EL (cell line): Measurements from ENCODE around the gene VKORC1L1.
"Not testable (repeated sequence)": the region's sequence is repeated elsewhere in the genome, so short reads cannot be mapped to it uniquely, and the experiment has no call there.

Experiments
- DNase-seq: peaks from one replicate; pipeline ENCODE4 v3.0.0-alpha.2; 2016

Gene VKORC1L1

GRCh38 chr7:65888434-65889156, 15.7 kb downstream of the VKORC1L1 start:
- not testable (repeated sequence) for DNase-seq

- DNase-seq, result not testable (repeated sequence)
Observed at GRCh38 chr7:65889722-65890121, 16.8 kb downstream of the VKORC1L1 start.

DNA sequence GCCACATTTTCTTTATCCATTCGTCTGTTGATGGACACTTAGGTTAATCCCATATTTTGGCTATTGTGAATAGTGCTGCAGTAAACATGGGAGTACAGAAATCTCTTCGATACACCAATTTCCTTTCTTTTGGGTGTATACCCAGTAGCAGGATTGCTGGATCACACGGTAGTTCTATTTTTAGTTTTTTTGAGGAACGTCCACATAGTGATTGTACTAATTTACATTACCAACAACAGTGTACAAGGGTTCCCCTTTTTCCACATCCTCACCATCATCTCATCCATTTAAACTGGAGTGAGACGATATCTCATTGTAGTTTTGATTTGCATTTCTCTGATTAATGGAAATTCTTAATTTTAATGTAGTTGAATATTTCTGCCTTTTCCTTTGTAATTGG, 19.3 kb downstream of the VKORC1L1 start:
- DNase-seq, result no peak

DNA sequence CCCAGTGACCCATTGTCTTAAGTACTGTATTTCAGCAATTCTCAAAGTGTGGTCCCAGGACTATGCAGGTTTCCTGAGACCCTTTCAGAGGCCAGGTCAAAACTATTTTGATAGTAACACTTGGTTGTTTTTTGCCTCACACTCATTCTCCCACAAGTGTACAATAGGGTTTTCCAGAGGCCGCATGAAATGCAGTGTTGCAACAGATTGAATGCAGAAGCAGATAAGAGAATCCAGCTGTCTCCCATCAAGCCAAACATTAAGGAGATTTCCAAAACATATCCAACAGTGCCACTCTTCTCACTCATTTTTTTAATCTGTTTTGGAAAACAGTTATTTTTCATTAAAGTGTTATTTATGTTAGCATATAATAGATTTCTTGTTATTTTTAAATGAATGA, 20.0 kb downstream of the VKORC1L1 start:
- no peak for DNase-seq

DNA sequence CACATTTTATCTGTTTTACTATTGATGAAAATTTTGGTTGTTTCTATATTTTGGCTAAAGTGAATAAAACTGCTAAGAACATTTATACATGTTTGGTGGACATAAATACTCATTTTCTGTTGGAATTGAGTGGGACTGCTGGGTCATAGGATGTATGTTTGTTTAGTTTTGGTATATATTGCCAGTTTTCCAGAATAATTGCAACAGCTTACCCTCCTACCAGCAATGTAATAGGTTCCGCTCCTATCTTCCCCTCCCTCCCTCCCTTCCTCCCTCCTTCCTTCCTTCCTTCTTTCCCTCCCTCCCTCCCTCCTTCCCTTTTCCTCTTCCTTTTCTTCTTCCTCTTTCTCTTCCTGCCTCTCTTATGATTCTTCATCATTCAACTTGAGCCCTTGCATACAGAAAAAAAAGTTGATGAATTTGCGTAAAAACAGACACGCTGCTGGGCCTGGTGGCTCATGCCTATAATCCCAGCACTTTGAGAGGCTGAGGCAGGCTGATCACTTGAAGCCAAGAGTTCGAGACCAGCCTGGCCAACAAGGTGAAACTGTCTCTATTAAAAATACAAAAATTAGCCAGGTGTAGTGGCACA, 23.5 kb downstream of the VKORC1L1 start:
- no peak for DNase-seq

GRCh38 chr7:65897289-65897688, 24.4 kb downstream of the VKORC1L1 start:
- DNase-seq, result not testable (repeated sequence)

GRCh38 chr7:65898677-65899447, 26.0 kb downstream of the VKORC1L1 start:
- DNase-seq, result not testable (repeated sequence)

- DNase-seq, result no peak
Observed at GRCh38 chr7:65902306-65902705, 29.4 kb downstream of the VKORC1L1 start.

DNA sequence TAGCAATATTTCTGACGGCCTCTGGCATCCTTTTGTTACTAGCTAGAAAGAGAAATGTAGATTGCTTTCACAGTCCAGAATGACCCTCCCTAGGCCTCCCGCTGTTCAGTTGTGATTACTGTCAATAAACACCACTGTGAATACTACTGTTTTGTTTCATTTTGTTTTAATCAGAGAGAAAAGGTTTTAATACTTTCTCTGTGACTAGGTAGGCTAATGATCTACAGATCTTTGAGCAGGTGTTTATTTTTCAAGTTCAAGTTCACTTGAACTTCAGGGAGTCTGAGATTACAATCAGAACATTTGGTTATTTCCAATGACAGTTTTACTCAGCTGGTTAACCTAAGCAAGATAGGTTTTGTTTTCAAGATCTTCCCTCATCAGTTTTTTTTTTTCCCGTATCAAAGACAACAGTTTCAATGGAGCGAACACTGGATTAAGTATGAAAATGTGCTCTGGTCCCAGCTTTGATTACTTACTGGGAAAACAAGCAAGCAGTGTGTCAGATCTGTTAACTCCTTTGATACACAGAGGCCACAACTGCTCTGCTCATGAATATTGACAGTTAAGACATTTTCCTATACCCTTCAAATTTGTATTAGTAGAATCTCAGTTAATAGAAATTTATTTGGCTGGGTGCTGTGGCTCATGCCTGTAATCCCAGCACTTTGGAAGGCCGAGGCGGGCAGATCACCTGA, 34.8 kb downstream of the VKORC1L1 start:
- DNase-seq, result no peak

DNA sequence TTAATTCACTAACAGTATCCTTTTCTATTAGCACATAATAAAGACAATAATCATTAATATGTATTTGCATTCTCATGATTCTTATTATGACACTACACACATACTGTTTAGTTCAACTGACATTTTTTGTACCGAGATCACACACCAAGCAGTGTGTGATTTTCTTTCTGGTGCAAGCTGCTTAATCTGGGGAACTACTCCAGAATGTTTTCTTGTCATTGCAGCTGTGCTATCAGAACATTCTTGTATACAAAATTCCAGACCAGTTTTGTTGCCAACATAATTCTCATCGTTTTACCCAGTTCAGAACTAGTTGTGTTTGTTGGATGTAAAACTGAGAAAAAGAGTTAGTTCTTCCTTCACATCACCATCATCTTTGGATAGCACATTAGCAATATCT, 37.4 kb downstream of the VKORC1L1 start:
- DNase-seq, result no peak

DNA sequence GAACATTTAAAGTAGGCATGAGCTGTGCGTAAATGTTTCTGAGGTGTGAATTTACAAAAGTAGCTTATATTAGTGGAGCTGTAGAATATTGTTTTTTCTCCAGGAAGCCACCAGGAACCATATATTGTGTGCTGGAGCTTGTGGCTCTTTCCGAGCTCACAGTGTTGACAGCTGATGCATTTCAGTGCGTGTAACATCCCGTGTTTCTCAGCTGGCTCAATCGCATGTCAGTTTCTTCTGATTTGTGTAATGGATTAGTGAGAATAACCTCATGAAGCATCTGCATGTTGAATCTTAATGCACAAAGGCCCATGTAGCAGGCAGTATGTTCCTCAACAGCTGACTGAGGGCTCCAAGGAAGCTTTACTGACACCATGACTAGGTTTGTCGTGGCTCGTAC, 39.4 kb downstream of the VKORC1L1 start:
- no peak for DNase-seq

- no peak for DNase-seq
Observed at GRCh38 chr7:65915921-65916657, 43.2 kb downstream of the VKORC1L1 start.

- no peak for DNase-seq
Observed at GRCh38 chr7:65923316-65923715, 50.4 kb downstream of the VKORC1L1 start.

DNA sequence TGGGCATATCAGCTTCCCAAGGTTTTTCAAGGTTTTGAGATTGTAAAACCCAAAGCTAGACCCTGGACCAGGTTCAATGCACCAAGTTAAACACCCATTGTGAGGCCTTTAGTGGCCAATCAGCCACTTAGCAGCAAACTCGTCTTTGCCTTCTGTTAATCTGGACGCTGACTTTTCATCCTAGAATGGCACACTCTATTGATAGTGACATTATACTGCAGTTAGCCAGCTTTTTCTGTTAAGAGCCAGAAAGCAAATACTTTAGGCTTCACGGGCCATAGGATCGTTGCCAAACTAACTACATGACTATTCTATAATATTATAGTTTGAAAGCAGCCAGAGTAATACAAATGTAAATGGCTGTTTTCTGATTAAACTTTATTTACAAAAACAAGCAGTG, 51.3 kb downstream of the VKORC1L1 start:
- no peak for DNase-seq

DNA sequence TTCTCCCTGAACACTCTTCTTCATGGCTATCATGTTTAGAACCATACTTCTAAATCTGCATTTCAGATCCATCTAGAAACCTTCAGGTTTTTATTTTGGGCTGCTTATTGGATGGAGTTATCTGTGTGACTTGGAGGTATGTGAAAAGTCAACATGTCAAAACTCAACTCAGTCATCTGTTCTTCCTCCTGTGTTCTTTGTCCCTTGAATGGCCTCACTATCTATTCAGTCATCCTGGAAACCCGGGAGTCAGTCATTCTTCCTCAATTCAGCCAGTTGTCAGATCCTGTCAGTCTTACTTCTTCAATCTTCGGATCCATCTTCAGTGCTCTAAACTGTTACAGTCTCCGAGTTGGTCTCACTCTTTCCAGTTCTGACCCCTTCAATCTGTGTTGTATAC, 52.2 kb downstream of the VKORC1L1 start:
- DNase-seq, result no peak

GRCh38 chr7:65926588-65926987, 53.7 kb downstream of the VKORC1L1 start:
- no peak for DNase-seq

- no peak for DNase-seq
Observed at GRCh38 chr7:65927489-65928448, 54.9 kb downstream of the VKORC1L1 start.

GRCh38 chr7:65931685-65932084, 58.8 kb downstream of the VKORC1L1 start:
- no peak for DNase-seq

DNA sequence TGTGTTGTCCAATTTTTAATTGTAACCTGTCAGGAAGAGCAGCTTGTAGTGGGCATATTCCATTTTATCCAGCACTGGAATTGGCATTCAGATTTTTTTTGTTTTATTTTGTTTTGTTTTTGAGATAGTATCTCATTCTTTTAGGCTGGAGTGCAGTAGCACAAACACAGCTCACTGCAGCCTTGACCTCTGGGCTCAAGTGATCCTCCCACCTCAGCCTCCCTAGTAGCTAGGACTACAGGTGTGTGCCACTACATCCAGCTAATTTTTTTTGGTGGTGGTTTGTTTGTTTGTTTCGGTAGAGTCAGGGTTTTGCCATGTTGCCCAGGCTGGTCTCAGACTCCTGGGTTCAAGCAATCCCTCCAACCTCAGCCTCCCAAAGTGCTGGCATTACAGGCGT, 64.4 kb downstream of the VKORC1L1 start:
- no peak for DNase-seq

DNA sequence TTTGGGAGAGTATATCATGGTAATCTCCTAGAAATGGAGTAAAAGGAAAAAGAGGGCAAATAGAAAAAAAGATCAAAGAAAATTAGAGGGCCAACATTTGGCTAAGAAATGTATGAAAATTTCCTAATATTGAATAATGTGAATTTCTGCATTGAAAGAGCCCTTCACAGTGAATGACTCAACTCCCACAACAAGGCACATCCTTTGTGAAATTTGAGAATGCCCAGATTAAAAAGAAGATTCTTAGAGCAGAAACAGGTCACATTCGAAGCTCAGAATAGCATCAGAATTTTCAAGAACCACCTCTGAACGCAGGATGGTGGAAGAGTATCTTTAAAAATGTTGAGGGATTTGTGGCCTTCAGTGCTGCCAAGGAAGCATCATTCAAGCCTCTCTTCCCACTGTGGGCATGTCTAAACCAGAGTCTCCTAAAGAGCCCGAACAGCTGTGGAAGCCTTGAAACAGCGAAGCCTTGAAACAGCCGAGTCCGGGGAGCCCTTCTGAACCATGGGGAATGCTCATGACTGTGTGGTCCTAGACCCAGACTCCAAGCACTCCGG, 65.5 kb downstream of the VKORC1L1 start:
- DNase-seq, result no peak

DNA sequence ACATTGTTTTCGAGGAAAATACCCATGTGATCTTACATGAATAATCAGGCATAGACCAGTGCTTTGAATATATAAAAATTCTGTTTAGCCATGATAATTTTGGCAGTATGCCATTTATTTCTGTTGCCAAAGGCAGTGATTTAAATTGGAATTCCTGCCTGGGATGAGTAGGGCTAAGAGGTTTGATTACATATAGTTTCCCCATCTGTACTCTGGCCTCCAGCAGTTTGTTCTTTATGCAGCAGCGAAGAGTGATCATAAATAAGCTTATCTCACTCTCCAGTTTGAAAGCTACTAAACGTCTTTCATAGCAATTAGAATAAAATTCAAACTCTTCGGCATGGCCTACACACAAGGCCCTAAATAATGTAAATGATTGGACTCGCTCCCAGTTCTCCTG, 72.9 kb downstream of the VKORC1L1 start:
- DNase-seq, result not testable (repeated sequence)
